ENCODE measurements around the gene TMEM259.

DNA sequence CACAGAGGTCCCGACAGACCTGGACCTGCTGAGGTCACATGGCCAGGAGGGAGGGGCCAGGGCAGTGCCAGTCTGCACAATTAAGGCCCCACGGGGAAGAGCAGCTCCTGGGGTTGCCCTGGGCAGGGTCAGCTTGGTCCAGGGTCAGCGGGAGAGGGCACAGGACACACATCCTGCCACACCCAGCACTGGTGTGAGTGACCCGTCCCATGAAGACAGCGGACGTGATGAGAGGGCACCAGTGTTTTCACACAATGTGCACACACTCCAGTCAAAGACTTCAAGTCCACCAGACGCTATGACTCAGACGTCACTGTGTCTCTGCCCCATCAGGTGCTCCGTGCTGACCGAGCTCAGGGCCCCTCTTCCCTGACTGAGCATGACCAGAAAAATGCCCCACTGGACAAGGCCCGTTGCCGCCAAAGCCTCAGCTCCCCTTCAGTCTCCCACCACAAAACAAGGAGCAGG, 4.2 kb downstream of the TMEM259 start:
- TF ChIP-seq DMAP1 (CRISPR knock-in tag; IDR thresholded peaks at IDR 0.05) (no peak; the same call in 1 of the 2 replicates), BRCA1 (CRISPR knock-in tag; IDR thresholded peaks at IDR 0.05) (no peak), ZNF549 (CRISPR knock-in tag; IDR thresholded peaks at IDR 0.05) (no peak), NR2F2 (IDR thresholded peaks at IDR 0.05; ENCODE audit: borderline replicate concordance, low read depth) (no peak), MAF1 (CRISPR knock-in tag; IDR thresholded peaks at IDR 0.05; ENCODE audit: borderline replicate concordance) (no peak), RELA (CRISPR knock-in tag; IDR thresholded peaks at IDR 0.05) (no peak)
- TF ChIP-seq, protein P1, sequence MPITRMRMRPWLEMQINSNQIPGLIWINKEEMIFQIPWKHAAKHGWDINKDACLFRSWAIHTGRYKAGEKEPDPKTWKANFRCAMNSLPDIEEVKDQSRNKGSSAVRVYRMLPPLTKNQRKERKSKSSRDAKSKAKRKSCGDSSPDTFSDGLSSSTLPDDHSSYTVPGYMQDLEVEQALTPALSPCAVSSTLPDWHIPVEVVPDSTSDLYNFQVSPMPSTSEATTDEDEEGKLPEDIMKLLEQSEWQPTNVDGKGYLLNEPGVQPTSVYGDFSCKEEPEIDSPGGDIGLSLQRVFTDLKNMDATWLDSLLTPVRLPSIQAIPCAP (CRISPR knock-in tag; IDR thresholded peaks at IDR 0.05; ENCODE audit: low read depth): no peak

Measured in HepG2 (cell line).